GM13976 (cell line): ENCODE measurements around the gene SUGCT.

Experiments used
- DNase-seq: peaks from one replicate; pipeline ENCODE4 v3.0.0; 2012; ENCODE audit warnings: low spot score
- CTCF ChIP-seq: IDR thresholded peaks from 2 replicates; pipeline ENCODE4 v1.5.1; 2012; ENCODE audit warnings: borderline replicate concordance, mild to moderate bottlenecking; ENCODE audit not compliant: insufficient read depth; ENCODE audit errors: extremely low read depth, missing control alignments, control extremely low read depth
- in situ Hi-C: fragments of 300-500 bp; cut with MboI; formaldehyde crosslinking; loops from one replicate; pipeline ENCODE4 v1.12.0; 2022; ENCODE audit warnings: low sequenced_read_pairs, mixed read lengths, inconsistent platforms; ENCODE audit not compliant: unreplicated experiment

Gene SUGCT

GRCh38 chr7:40546616-40547501 is 412.1 kb downstream of the SUGCT start:
- in situ Hi-C loops: no loop called here
- DNase-seq: no peak
- TF ChIP-seq CTCF: no peak

- no peak for TF ChIP-seq CTCF
- in situ Hi-C loops: no loop called here
Measured at GRCh38 chr7:40549372-40550039, 414.7 kb downstream of the SUGCT start.

GRCh38 chr7:40551685-40552576 is 417.1 kb downstream of the SUGCT start:
- no peak for DNase-seq
- in situ Hi-C loops: no loop called here
- no peak for TF ChIP-seq CTCF

More at GRCh38 chr7:40549372-40550039, 414.7 kb downstream of the SUGCT start:
- DNase-seq: no peak

- in situ Hi-C loops: no loop called here
- no peak for TF ChIP-seq CTCF
- no peak for DNase-seq
Measured at GRCh38 chr7:40560672-40561071, 425.9 kb downstream of the SUGCT start.

- TF ChIP-seq CTCF: no peak
- DNase-seq: no peak
- in situ Hi-C loops: no loop called here
Measured at GRCh38 chr7:40566879-40567278, 432.1 kb downstream of the SUGCT start.

- no peak for TF ChIP-seq CTCF
Measured at GRCh38 chr7:40569326-40569725, 434.5 kb downstream of the SUGCT start.

More at GRCh38 chr7:40569326-40569725, 434.5 kb downstream of the SUGCT start:
- in situ Hi-C loops: no loop called here
- DNase-seq: no peak
